ENCODE results near the gene MED10.

- TF ChIP-seq EP300 (IDR thresholded peaks at IDR 0.05) (no peak), CTCF (IDR thresholded peaks at IDR 0.05) (no peak)
Measured at GRCh38 chr5:6350277-6351090, 27.9 kb downstream of the MED10 start.
